HepG2 (cell line): ENCODE measurements around the gene CDRT4. TPM values are rescaled to one million over a fixed set of nuclear protein-coding genes. Genes with fewer than 3 reads are reported as not detected.

Experiments used
- DMTF1 ChIP-seq: sonication (generic); formaldehyde crosslinking; IDR thresholded peaks from 2 replicates; pipeline ENCODE4 v1.4.0; 2020; ENCODE audit warnings: mild to moderate bottlenecking, missing genetic modification reagents
- GABPA ChIP-seq, 2 experiments: IDR thresholded peaks; 2 replicates each; pipeline ENCODE4 v1.6.1; 2011 to 2016; ENCODE audit warnings: low read depth in 2 of 2, low read length in 1 of 2, missing biosample characterization in 1 of 2, missing genetic modification characterization in 1 of 2
- GATA4 ChIP-seq: sonication (generic); IDR thresholded peaks from 2 replicates; pipeline ENCODE4 v1.6.1; 2016; ENCODE audit warnings: antibody characterized with exemption, low read depth, borderline replicate concordance
- LCORL ChIP-seq, 2 experiments: fragments of 450-650 bp in 1 of 2; sonication (generic) in 1 of 2; formaldehyde crosslinking in 1 of 2; IDR thresholded peaks; 2 replicates each; pipeline versions ENCODE4 v1.5.0 to v1.6.1; 2017 to 2020; ENCODE audit warnings: antibody characterized with exemption in 1 of 2, missing genetic modification reagents in 1 of 2
- NFE2L1 ChIP-seq: sonication (generic); formaldehyde crosslinking; IDR thresholded peaks from 2 replicates; pipeline ENCODE4 v1.4.0; 2020; ENCODE audit warnings: missing genetic modification reagents, mild to moderate bottlenecking, borderline replicate concordance
- POGK ChIP-seq: sonication (generic); formaldehyde crosslinking; conservative IDR thresholded peaks from 2 replicates; pipeline ENCODE4 v1.8.0; 2022; ENCODE audit warnings: mild to moderate bottlenecking, moderate library complexity, missing genetic modification reagents
- SOX6 ChIP-seq, 2 experiments: fragments of 450-650 bp in 1 of 2; sonication (generic) in 1 of 2; formaldehyde crosslinking in 1 of 2; IDR thresholded peaks; 2 replicates each; pipeline versions ENCODE4 v1.4.0 to v1.6.1; 2017 to 2020; ENCODE audit warnings: antibody characterized with exemption in 1 of 2, mild to moderate bottlenecking in 1 of 2, missing genetic modification reagents in 1 of 2
- STAG1 ChIP-seq: sonication (generic); formaldehyde crosslinking; IDR thresholded peaks from 2 replicates; pipeline ENCODE4 v1.4.0; 2020; ENCODE audit warnings: missing genetic modification reagents
- UBTF ChIP-seq: sonication (generic); formaldehyde crosslinking; IDR thresholded peaks from 2 replicates; pipeline ENCODE4 v1.4.0; 2020; ENCODE audit warnings: mild to moderate bottlenecking, missing genetic modification reagents
- ZFP62 ChIP-seq: sonication (generic); formaldehyde crosslinking; IDR thresholded peaks from 2 replicates; pipeline ENCODE4 v1.4.0; 2020; ENCODE audit warnings: missing genetic modification reagents
- ZNF276 ChIP-seq: sonication (generic); formaldehyde crosslinking; IDR thresholded peaks from 2 replicates; pipeline ENCODE4 v1.4.0; 2020; ENCODE audit warnings: mild to moderate bottlenecking, low read depth, missing genetic modification reagents
- ZNF740 ChIP-seq: sonication (generic); formaldehyde crosslinking; IDR thresholded peaks from 2 replicates; pipeline ENCODE4 v1.4.0; 2020; ENCODE audit warnings: missing genetic modification reagents
- polyA plus RNA-seq, 8 experiments: library from polyadenylated mRNA; depleted of rRNA in 3 of 8; stranded (reverse) in 7 of 8; unstranded in 1 of 8; fragments of >200 nt; fragmentation: Illumina TruSeq in 4 of 8; extraction: Trizol in 4 of 8; gene quantifications; 2 replicates each; pipeline versions ENCODE4 v1.2.1 to v1.2.3, GENCODE V29; 2011 to 2016; ENCODE audit warnings: low read depth in 4 of 8, missing spikeins in 1 of 8, mixed read lengths in 1 of 8; ENCODE audit not compliant: insufficient read depth in 1 of 8
- total RNA-seq, 5 experiments: library from RNA; depleted of rRNA; stranded (reverse); fragments of >200 nt; fragmentation: Illumina TruSeq; extraction: Trizol; gene quantifications; 2 replicates each; pipeline ENCODE4 v1.2.3, GENCODE V29; 2016; ENCODE audit warnings: low read depth in 1 of 5
- TF ChIP-seq, protein P1 (sequence below): IDR thresholded peaks from 2 replicates; pipeline ENCODE4 v1.6.1; 2018; ENCODE audit warnings: missing genetic modification reagents, mild to moderate bottlenecking, missing compliant biosample characterization

The CDRT4 gene
- total and polyA plus RNA-seq, 2 of the 13 experiments (the other 11 are each of a cell fraction or from before 2014, with no cell fraction given) = 5.8 to 12.1 TPM

DNA sequence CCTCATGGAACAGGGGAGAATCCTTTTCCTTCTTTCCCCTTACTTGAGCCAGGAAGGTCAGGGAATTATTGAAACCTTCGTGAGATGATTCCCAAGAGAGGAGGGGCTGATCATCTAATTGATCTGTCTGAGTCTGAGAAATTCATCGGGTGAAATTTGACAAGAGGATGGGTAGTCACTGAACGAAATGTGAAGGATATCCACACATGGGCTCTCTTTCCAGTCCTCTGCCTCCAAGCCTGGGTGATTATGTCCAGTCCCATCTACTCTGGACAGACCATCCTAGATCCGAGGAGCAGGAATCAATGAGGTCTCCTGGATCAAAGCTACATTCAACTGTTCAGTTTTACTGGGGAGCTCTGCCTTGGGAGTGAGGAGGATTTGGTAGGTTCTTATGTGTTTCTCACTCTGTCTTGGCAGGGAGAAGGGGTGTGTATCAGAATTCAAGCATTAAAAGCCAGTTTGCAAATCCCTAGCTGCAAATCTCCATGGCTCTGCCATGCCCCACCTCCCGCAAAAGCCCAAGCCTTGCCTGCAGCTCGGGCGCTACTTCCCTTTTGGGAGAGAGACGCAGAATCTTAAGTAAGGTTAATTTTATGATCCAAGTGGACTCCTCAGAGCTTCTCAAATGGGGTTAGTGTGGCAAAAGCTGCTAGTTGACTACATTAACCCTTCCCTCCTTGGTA lies 78.9 kb downstream of the CDRT4 start (continued):
- TF ChIP-seq, protein P1, sequence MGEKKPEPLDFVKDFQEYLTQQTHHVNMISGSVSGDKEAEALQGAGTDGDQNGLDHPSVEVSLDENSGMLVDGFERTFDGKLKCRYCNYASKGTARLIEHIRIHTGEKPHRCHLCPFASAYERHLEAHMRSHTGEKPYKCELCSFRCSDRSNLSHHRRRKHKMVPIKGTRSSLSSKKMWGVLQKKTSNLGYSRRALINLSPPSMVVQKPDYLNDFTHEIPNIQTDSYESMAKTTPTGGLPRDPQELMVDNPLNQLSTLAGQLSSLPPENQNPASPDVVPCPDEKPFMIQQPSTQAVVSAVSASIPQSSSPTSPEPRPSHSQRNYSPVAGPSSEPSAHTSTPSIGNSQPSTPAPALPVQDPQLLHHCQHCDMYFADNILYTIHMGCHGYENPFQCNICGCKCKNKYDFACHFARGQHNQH = no peak
- TF ChIP-seq DMTF1 (CRISPR knock-in tag) = no peak
- TF ChIP-seq STAG1 (CRISPR knock-in tag) = no peak
- TF ChIP-seq NFE2L1 (CRISPR knock-in tag) = no peak
- no peak for TF ChIP-seq POGK (CRISPR knock-in tag)
- TF ChIP-seq ZNF740 (CRISPR knock-in tag) = no peak
- TF ChIP-seq ZFP62 (CRISPR knock-in tag) = no peak
- TF ChIP-seq LCORL (IDR thresholded peaks at IDR 0.05) = no peak
- no peak for TF ChIP-seq LCORL (CRISPR knock-in tag; IDR thresholded peaks at IDR 0.05)
- TF ChIP-seq GABPA (IDR thresholded peaks at IDR 0.05; ENCODE audit: low read depth, low read length) = no peak
- no peak for TF ChIP-seq GABPA (CRISPR knock-in tag; IDR thresholded peaks at IDR 0.05; ENCODE audit: low read depth)
- no peak for TF ChIP-seq ZNF276 (CRISPR knock-in tag)
- TF ChIP-seq UBTF (CRISPR knock-in tag) = no peak
- no peak for TF ChIP-seq GATA4
- no peak for TF ChIP-seq SOX6 (IDR thresholded peaks at IDR 0.05)
- TF ChIP-seq SOX6 (CRISPR knock-in tag; IDR thresholded peaks at IDR 0.05) = no peak
